ENCODE data around the gene SERPINA5.

- TF ChIP-seq, protein P1, sequence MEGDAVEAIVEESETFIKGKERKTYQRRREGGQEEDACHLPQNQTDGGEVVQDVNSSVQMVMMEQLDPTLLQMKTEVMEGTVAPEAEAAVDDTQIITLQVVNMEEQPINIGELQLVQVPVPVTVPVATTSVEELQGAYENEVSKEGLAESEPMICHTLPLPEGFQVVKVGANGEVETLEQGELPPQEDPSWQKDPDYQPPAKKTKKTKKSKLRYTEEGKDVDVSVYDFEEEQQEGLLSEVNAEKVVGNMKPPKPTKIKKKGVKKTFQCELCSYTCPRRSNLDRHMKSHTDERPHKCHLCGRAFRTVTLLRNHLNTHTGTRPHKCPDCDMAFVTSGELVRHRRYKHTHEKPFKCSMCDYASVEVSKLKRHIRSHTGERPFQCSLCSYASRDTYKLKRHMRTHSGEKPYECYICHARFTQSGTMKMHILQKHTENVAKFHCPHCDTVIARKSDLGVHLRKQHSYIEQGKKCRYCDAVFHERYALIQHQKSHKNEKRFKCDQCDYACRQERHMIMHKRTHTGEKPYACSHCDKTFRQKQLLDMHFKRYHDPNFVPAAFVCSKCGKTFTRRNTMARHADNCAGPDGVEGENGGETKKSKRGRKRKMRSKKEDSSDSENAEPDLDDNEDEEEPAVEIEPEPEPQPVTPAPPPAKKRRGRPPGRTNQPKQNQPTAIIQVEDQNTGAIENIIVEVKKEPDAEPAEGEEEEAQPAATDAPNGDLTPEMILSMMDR (IDR thresholded peaks at IDR 0.05): no peak
- TF ChIP-seq POLR2A (IDR thresholded peaks at IDR 0.05): no peak
Observed at GRCh38 chr14:94558842-94559241, 22.4 kb upstream of the SERPINA5 start.

All from right lobe of liver (tissue), 4 donors.